ENCODE results near the gene FHIP1A. TPM values are rescaled to one million over a fixed set of nuclear protein-coding genes. Genes with fewer than 3 reads are reported as not detected.
A peak's percentile ranks its signal among the peaks of the same experiment; 100 is the strongest.

Gene FHIP1A
- total and polyA plus RNA-seq, 4 donors = 0.50 to 3.8 (median 1.0) TPM

DNA sequence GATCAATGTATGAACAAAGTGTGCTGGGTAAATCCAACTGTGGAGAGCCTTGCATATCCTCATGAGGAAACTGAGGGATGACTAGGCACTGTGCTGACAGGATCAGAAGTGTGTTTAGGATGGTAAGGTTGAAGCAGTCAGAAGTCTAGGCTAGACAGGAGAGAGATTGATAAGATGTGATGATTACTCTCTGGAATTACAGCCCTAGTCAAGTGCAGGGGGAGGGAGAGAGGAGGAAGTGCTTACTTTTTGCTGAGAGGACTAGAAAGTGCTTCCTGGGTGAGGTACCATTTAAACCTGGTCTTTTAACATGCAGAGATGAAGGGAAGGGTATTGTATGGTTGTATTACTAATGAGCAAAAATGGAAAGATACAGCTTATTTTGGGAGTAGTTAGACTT, 23.7 kb downstream of the FHIP1A start:
- no peaks in the 10 kb centered on the region for H3K27me3 ChIP-seq (ENCODE audit: control insufficient read depth in 4 of 4, insufficient read depth in 4 of 4, low read length in 3 of 4)
- no peaks in the 10 kb centered on the region for H3K36me3 ChIP-seq (ENCODE audit: control insufficient read depth in 4 of 4, insufficient read depth in 3 of 4, low read depth in 1 of 4, low read length in 3 of 4)
- H3K9me3 ChIP-seq (ENCODE audit: control insufficient read depth in 4 of 4, low read length in 3 of 4) = no peaks in the 10 kb centered on the region
- TF ChIP-seq SP1 (IDR thresholded peaks at IDR 0.05) (no peak), FOXA2 (IDR thresholded peaks at IDR 0.05) (no peak), RXRA (IDR thresholded peaks at IDR 0.05) (no peak), TAF1 (conservative IDR thresholded peaks at IDR 0.05) (no peak), YY1 (IDR thresholded peaks at IDR 0.05) (no peak), EGR1 (IDR thresholded peaks at IDR 0.05; ENCODE audit: low read depth in 2 of 2) (no peak), NR2F2 (IDR thresholded peaks at IDR 0.05) (no peak), JUND (IDR thresholded peaks at IDR 0.05) (no peak), RAD21 (IDR thresholded peaks at IDR 0.05) (no peak), HNF4G (IDR thresholded peaks at IDR 0.05) (no peak)
- TF ChIP-seq, protein P1, sequence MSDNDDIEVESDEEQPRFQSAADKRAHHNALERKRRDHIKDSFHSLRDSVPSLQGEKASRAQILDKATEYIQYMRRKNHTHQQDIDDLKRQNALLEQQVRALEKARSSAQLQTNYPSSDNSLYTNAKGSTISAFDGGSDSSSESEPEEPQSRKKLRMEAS (IDR thresholded peaks at IDR 0.05) = no peak
- TF ChIP-seq, protein P2, sequence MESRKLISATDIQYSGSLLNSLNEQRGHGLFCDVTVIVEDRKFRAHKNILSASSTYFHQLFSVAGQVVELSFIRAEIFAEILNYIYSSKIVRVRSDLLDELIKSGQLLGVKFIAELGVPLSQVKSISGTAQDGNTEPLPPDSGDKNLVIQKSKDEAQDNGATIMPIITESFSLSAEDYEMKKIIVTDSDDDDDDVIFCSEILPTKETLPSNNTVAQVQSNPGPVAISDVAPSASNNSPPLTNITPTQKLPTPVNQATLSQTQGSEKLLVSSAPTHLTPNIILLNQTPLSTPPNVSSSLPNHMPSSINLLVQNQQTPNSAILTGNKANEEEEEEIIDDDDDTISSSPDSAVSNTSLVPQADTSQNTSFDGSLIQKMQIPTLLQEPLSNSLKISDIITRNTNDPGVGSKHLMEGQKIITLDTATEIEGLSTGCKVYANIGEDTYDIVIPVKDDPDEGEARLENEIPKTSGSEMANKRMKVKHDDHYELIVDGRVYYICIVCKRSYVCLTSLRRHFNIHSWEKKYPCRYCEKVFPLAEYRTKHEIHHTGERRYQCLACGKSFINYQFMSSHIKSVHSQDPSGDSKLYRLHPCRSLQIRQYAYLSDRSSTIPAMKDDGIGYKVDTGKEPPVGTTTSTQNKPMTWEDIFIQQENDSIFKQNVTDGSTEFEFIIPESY (IDR thresholded peaks at IDR 0.05) = no peak
- TF ChIP-seq, protein P3, sequence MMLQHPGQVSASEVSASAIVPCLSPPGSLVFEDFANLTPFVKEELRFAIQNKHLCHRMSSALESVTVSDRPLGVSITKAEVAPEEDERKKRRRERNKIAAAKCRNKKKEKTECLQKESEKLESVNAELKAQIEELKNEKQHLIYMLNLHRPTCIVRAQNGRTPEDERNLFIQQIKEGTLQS (IDR thresholded peaks at IDR 0.05) = no peak
- TF ChIP-seq, protein P4, sequence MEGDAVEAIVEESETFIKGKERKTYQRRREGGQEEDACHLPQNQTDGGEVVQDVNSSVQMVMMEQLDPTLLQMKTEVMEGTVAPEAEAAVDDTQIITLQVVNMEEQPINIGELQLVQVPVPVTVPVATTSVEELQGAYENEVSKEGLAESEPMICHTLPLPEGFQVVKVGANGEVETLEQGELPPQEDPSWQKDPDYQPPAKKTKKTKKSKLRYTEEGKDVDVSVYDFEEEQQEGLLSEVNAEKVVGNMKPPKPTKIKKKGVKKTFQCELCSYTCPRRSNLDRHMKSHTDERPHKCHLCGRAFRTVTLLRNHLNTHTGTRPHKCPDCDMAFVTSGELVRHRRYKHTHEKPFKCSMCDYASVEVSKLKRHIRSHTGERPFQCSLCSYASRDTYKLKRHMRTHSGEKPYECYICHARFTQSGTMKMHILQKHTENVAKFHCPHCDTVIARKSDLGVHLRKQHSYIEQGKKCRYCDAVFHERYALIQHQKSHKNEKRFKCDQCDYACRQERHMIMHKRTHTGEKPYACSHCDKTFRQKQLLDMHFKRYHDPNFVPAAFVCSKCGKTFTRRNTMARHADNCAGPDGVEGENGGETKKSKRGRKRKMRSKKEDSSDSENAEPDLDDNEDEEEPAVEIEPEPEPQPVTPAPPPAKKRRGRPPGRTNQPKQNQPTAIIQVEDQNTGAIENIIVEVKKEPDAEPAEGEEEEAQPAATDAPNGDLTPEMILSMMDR (IDR thresholded peaks at IDR 0.05; ENCODE audit: low read depth, low read length, missing input control) = no peak
- no peak for DNase-seq (ENCODE audit: low spot score)
- no peak overlapping the region for H3K9ac ChIP-seq (ENCODE audit: low read depth in 1 of 2, low read length in 2 of 2)
- peaks cover 0 to 5% (median 2%) of the 10 kb centered on the region in 4 donors for H3K4me1 ChIP-seq (ENCODE audit: control insufficient read depth in 4 of 4, insufficient read depth in 4 of 4, low read length in 3 of 4)
- H3K4me3 ChIP-seq (ENCODE audit: low read depth in 1 of 3, low read length in 3 of 3) = no peak overlapping the region
- H3K27ac ChIP-seq (ENCODE audit: low read depth in 1 of 2, low read length in 2 of 2) = no peak overlapping the region

DNA sequence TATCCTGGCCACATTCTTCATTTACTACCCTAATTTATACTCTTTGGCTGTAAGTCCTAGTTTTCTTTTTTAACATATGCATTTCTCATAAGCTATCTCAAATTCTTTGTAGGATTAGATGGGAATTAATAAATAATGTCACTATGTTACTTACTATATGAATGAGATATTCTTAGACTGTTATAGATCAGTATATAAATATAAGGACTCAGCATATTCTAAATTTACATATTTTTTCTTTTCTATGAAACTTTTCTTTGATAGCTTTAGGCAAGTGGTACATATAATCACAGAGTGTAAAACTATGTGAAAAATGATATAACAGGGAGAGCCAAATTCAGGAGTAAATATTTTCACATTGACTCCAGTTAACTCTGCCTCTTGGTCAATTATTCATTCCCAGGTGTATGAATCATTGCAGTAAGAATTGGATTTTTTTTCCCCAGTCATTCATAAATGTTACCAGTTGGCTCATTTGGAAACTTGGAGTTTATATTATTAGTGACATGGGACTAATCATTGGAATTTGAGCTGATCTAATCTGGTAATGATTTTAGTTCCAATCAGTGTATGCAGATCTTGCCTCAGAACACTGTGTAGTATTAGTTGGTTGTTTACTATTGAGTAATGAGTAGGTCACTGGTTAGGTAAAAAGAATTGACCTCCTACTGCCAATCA, 25.3 kb downstream of the FHIP1A start:
- no peak overlapping the region for H3K27ac ChIP-seq (ENCODE audit: low read depth in 1 of 2, low read length in 2 of 2)
- TF ChIP-seq TAF1 (conservative IDR thresholded peaks at IDR 0.05) (no peak), HNF4A (conservative IDR thresholded peaks at IDR 0.05) (peak in 1 of 2 donors; percentile 48), JUND (IDR thresholded peaks at IDR 0.05) (peak; percentile 8 to 35), FOXA2 (IDR thresholded peaks at IDR 0.05) (peak; percentile 48), NR2F2 (IDR thresholded peaks at IDR 0.05) (peak; percentile 77)
- TF ChIP-seq, protein P4 (IDR thresholded peaks at IDR 0.05; ENCODE audit: low read depth, low read length, missing input control) = no peak
- no peaks in the 10 kb centered on the region for H3K9me3 ChIP-seq (ENCODE audit: control insufficient read depth in 4 of 4, low read length in 3 of 4)
- no peak overlapping the region for H3K4me3 ChIP-seq (ENCODE audit: low read depth in 1 of 3, low read length in 3 of 3)
- peaks cover 0 to 5% (median 2%) of the 10 kb centered on the region in 4 donors for H3K4me1 ChIP-seq (ENCODE audit: control insufficient read depth in 4 of 4, insufficient read depth in 4 of 4, low read length in 3 of 4)
- no peaks in the 10 kb centered on the region for H3K27me3 ChIP-seq (ENCODE audit: control insufficient read depth in 4 of 4, insufficient read depth in 4 of 4, low read length in 3 of 4)
- no peak overlapping the region for H3K9ac ChIP-seq (ENCODE audit: low read depth in 1 of 2, low read length in 2 of 2)
- H3K36me3 ChIP-seq (ENCODE audit: control insufficient read depth in 4 of 4, insufficient read depth in 3 of 4, low read depth in 1 of 4, low read length in 3 of 4) = no peaks in the 10 kb centered on the region
- DNase-seq (ENCODE audit: low spot score) = no peak
